GM12801 (cell line): ENCODE data around the gene UBE2O.

ENCODE experiments used
- TF ChIP-seq, protein P1 (sequence below): IDR thresholded peaks from one replicate; pipeline ENCODE4 v1.5.1; 2011; ENCODE audit warnings: control low read depth; ENCODE audit not compliant: insufficient read length; ENCODE audit errors: extremely low read depth

Gene UBE2O

DNA sequence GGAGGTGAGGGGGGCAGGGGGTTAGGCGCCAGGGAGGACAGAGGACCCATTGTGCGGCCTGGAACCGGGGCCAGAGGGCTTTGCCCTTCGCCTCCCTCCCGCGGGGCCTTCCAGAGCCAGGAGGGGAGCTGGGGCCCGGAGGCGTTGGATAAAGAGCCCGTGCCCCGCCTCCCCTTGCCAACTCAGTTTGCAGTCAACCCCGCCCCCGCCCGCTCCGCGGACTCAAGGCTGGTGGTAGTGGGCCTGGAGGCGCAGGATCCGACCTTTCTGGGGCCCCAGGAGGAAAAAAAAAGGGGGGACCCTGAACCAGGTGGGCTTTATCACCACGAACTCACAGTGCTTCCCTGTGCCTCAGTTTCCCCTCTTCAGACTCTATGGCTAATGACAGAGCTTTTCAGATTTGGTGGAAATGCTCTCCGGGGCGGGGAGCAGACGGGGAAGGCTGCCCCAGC lies 70.6 kb downstream of the UBE2O start:
- TF ChIP-seq, protein P1, sequence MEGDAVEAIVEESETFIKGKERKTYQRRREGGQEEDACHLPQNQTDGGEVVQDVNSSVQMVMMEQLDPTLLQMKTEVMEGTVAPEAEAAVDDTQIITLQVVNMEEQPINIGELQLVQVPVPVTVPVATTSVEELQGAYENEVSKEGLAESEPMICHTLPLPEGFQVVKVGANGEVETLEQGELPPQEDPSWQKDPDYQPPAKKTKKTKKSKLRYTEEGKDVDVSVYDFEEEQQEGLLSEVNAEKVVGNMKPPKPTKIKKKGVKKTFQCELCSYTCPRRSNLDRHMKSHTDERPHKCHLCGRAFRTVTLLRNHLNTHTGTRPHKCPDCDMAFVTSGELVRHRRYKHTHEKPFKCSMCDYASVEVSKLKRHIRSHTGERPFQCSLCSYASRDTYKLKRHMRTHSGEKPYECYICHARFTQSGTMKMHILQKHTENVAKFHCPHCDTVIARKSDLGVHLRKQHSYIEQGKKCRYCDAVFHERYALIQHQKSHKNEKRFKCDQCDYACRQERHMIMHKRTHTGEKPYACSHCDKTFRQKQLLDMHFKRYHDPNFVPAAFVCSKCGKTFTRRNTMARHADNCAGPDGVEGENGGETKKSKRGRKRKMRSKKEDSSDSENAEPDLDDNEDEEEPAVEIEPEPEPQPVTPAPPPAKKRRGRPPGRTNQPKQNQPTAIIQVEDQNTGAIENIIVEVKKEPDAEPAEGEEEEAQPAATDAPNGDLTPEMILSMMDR, result no peak

DNA sequence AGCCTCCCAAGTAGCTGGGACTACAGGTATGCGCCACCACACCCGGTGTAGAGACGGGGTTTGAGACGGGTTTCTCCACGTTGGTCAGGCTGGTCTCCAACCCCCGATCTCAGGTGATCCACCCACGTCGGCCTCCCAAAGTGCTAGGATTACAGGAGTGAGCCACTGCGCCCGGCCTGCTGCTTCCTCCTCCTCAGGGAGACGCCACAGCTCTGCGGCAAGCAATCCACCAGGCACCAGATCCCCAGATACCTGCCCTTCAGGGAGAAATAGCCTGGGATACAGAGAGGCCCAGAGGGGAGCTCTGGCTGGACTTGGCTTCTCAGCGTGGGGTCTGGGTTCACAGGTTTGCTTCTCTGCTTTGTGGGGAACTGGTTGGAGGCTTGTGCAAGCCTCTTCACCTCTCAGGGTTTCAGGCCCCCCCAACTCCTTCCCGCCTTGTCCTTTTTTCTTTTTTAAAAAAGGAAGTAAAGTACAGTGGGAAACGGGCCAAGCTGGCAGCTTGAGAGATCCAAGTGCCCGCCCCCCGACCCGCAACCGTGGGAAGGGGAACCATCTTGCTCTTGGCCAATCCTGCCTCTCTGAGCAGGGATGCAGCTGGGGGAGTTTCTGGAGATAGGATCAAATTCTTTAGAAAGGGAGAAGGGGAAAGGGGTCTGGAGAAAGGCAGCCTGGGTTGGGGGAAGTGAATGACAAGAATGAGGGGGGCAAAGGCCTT lies 71.2 kb downstream of the UBE2O start:
- TF ChIP-seq, protein P1, result no peak

DNA sequence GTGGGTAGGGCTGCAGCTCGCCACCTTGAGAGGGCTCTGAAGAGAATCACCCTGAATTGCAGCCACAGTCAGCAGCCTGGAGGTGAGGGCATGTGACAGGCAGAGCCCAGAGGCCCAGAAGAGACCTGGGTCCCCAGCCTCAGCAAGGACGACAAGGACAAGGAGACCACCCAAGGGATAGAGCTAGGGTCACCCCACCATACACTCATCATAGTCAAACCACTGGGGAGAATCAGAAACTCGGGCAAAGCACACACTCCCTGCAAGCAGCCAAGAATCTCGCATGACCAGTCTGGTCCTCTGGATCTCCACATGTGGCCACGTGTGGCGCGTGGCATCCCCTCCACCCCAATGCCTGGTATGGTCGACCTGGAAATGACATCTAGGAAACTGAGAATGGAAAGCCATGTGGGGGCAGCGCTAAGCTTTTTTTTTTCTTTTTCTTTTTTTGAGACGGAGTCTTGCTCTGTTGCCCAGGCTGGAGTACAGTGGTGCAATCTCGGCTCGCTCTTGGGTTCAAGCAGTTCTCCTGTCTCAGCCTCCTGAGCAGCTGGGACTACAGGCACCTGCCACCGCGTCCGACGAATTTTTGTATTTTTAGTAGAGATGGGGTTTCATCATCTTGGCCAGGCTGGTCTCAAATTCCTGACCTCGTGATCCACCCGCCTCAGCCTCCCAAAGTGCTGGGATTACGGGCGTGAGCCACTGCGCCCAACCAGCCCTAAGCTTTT lies 73.1 kb downstream of the UBE2O start:
- TF ChIP-seq, protein P1, result no peak

DNA sequence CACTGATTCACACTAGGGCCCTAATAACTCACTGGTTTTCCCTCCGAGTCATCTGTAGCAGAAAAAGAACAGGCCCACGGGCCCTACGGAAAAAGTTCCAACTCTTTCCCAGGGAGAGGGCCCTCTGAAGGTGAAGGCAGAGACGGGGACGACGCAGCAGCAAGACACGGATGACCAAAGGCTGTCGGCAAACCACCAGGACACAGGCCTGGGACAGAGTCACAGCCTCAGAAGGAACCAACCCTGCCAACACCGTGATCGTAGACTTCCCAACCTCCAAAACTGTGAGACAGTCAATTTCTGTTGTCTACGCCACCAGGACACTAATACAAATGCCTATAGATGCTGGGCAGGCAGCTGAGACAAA lies 73.7 kb downstream of the UBE2O start:
- TF ChIP-seq, protein P1, result no peak

DNA sequence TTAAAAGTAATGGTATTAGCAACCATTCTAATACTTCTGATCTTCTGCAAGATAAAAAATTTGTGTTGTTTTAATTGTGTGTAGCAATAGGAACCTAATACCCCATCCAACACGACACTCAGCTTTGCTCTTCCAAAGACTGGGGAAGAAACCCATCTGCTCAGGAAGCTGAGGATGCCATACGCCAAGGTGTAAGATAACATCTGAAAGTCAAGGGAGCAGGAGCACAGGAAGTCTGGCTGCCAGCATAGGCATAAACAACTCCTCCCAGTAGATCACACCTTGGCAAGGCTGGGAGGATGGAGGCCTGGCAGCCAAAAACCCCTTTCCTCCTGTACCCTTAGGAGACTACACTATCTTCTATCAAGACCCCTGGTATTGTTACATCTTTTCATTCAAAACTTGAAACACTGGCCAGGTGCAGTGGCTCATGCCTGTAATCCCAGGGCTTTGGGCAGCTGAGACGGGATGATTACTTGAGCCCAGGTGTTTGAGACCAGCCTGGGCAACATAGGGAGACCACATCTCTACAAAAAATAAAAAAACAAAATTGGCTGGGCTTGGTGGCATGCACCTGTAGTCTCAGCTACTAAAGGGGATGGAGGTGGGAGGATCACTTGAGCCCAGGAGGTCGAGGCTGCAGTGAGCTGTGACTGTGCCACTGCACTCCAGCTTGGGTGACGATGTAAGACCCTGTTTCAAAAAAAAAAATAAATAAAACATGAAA lies 74.2 kb downstream of the UBE2O start:
- TF ChIP-seq, protein P1, result no peak

DNA sequence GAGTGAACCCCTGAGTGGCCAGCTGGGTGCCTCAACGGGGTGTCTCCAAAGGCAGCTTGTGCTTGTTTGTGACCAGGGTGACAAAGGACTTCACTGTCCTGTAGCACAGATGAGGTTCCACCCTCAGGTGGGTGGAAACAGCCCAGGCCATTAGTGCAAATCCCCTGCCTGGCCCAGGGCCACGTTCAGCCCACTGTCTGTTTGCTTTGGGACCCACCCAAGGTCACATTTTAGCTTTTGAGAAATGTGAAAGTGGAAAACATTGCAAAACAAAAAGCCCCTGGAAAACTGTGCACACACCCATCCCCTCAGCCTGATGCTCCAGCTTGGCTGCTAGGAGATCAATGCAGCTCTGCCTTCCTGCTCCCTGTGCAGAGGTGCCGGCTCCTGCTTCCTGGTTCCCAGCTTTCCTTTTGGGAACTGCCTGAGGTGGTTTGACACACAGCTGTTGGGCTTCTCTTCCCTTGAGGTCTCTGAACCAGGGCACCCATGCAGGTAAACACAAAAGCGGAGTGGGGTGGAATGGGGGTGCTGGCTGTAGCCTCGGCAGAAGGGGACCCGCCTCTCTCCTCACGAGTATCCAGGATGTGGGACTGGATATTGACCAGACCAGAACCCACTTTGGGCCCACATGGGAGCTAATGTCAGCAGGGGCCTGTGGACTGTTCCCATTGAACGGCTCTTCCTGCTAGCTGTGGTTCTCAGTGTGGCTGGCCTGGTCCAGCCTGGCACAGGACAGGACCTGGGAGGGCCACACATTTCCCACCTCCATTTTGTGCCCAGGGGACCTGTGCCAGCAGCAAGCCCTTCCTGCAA lies 76.4 kb downstream of the UBE2O start:
- TF ChIP-seq, protein P1, result no peak
